HCT116 (cell line): ENCODE data around the gene SART3. TPM values are rescaled to one million over a fixed set of nuclear protein-coding genes. Genes with fewer than 3 reads are reported as not detected.

Source experiments
- ATAC-seq: fragments of 200-7000 bp; cut with Tn5 transposase; 2 replicates; pipeline ENCODE4 v1.9.1; 2020; ENCODE audit warnings: mild to moderate bottlenecking, moderate library complexity
- BruUV-seq: library from RNA; stranded (reverse); fragments of 400-500 nt; replicated peaks from 2 replicates; lab custom pipeline; 2021; lab: Mats Ljungman, UMichigan
- CTCF ChIA-PET: fragments of 300-600 bp; sonication (Branson Sonifier 250); formaldehyde crosslinking; loops from one replicate; lab custom pipeline; 2021; ENCODE audit warnings: antibody characterized with exemption; lab: Charles Lee
- POLR2A ChIA-PET: fragments of 300-600, 350-600 bp; sonication (Branson Sonifier 250); formaldehyde crosslinking; loops from one replicate; lab custom pipeline; 2021; ENCODE audit warnings: antibody characterized with exemption; lab: Charles Lee
- RAD21 ChIA-PET, 2 experiments: fragments of 300-600 bp; sonication (Branson Sonifier 250); formaldehyde crosslinking; loops; one replicate each; lab custom pipeline; 2023; ENCODE audit warnings: low total read pairs in 2 of 2; ENCODE audit not compliant: uncharacterized antibody in 2 of 2, unreplicated experiment in 2 of 2, low non-redundant PET in 1 of 2; lab: Charles Lee
- DNase-seq: peaks from one replicate; pipeline ENCODE4 v3.0.0-alpha.2; 2010; ENCODE audit warnings: low read depth, low spot score
- H2AFZ ChIP-seq: fragments of 200-600 bp; shearing (Covaris generic), sonication (generic); 2 replicates; pipeline ENCODE4 v1.6.1; 2017; ENCODE audit warnings: low read depth, mixed run types, mixed read lengths, antibody characterized with exemption, low read length; ENCODE audit not compliant: poor library complexity, severe bottlenecking
- H3K27ac ChIP-seq: 2 replicates; pipeline ENCODE4 v1.5.1; 2012; ENCODE audit warnings: low read depth, low read length
- H3K27me3 ChIP-seq: fragments of 200-600 bp; sonication (generic); 2 replicates; pipeline ENCODE4 v1.6.1; 2016; ENCODE audit warnings: mixed run types, low read length, mixed read lengths; ENCODE audit not compliant: insufficient read depth
- H3K36me3 ChIP-seq, 2 experiments: fragments of 200-500 bp in 1 of 2; fragments of 200-600 bp in 1 of 2; sonication (Bioruptor generic) in 1 of 2; sonication (generic) in 1 of 2; 2 replicates each; pipeline versions ENCODE4 v1.5.1 to v1.6.1; 2014 to 2016; ENCODE audit warnings: low read length in 2 of 2, inconsistent platforms in 1 of 2, mixed read lengths in 1 of 2, mixed run types in 1 of 2; ENCODE audit not compliant: insufficient read depth in 2 of 2, control insufficient read depth in 1 of 2
- H3K4me1 ChIP-seq, 2 experiments: fragments of 200-600 bp in 1 of 2; sonication (generic) in 1 of 2; 2 replicates each; pipeline versions ENCODE4 v1.5.1 to v1.6.1; 2012 to 2017; ENCODE audit warnings: low read length in 2 of 2, inconsistent platforms in 1 of 2, mild to moderate bottlenecking in 1 of 2, mixed read lengths in 1 of 2, mixed run types in 1 of 2, moderate library complexity in 1 of 2; ENCODE audit not compliant: insufficient read depth in 2 of 2, control insufficient read depth in 1 of 2
- H3K4me2 ChIP-seq: fragments of 200-600 bp; sonication (generic); 2 replicates; pipeline ENCODE4 v1.6.1; 2017; ENCODE audit warnings: mixed run types, low read length, mixed read lengths
- H3K4me3 ChIP-seq, 2 experiments: fragments of 200-600 bp in 1 of 2; sonication (generic) in 1 of 2; replicated peaks in 1 of 2; 2 replicates each; pipeline ENCODE4 v1.5.1; 2011 to 2016; ENCODE audit warnings: low read length in 2 of 2, control low read depth in 1 of 2, low read depth in 1 of 2, mild to moderate bottlenecking in 1 of 2, mixed read lengths in 1 of 2, mixed run types in 1 of 2
- H3K79me2 ChIP-seq: fragments of 200-600 bp; sonication (generic); 2 replicates; pipeline ENCODE4 v1.6.1; 2017; ENCODE audit warnings: mild to moderate bottlenecking, mixed run types, low read length, moderate library complexity, mixed read lengths; ENCODE audit not compliant: insufficient read depth
- H3K9ac ChIP-seq: fragments of 200-600 bp; sonication (generic); 2 replicates; pipeline ENCODE4 v1.6.1; 2016; ENCODE audit warnings: low read length, mixed read lengths
- H3K9me2 ChIP-seq: fragments of 200-600 bp; sonication (generic), shearing (Covaris generic); 2 replicates; pipeline ENCODE4 v1.6.1; 2017; ENCODE audit warnings: mixed run types, mild to moderate bottlenecking, moderate library complexity; ENCODE audit not compliant: insufficient read depth
- H3K9me3 ChIP-seq, 2 experiments: fragments of 200-500 bp in 1 of 2; fragments of 200-600 bp in 1 of 2; sonication (Bioruptor generic) in 1 of 2; sonication (generic) in 1 of 2; 2 replicates each; pipeline ENCODE4 v1.6.1; 2014 to 2017; ENCODE audit warnings: low read length in 2 of 2, mixed read lengths in 2 of 2, inconsistent platforms in 1 of 2, low read depth in 1 of 2, mild to moderate bottlenecking in 1 of 2, mixed run types in 1 of 2, moderate library complexity in 1 of 2; ENCODE audit not compliant: control insufficient read depth in 1 of 2, insufficient read depth in 1 of 2
- H4K20me1 ChIP-seq: fragments of 200-600 bp; sonication (generic), shearing (Covaris generic); 2 replicates; pipeline ENCODE4 v1.6.1; 2017; ENCODE audit warnings: mixed run types, mild to moderate bottlenecking, moderate library complexity; ENCODE audit not compliant: insufficient read depth
- CBX3 ChIP-seq: IDR thresholded peaks from 2 replicates; pipeline ENCODE4 v1.6.1; 2012; ENCODE audit warnings: low read depth
- CEBPB ChIP-seq: IDR thresholded peaks from 2 replicates; pipeline ENCODE4 v1.6.1; 2012; ENCODE audit warnings: low read depth
- EGR1 ChIP-seq: IDR thresholded peaks from 2 replicates; pipeline ENCODE4 v1.6.1; 2012; ENCODE audit warnings: low read depth
- ELF1 ChIP-seq: IDR thresholded peaks from 2 replicates; pipeline ENCODE4 v1.6.1; 2012; ENCODE audit warnings: low read depth, borderline replicate concordance
- EZH2phosphoT487 ChIP-seq: fragments of 200-600 bp; IDR thresholded peaks from 2 replicates; pipeline ENCODE4 v1.6.1; 2018; ENCODE audit warnings: antibody characterized with exemption, borderline replicate concordance
- FOSL1 ChIP-seq: IDR thresholded peaks from 2 replicates; pipeline ENCODE4 v1.6.1; 2012; ENCODE audit warnings: low read depth
- JUND ChIP-seq: IDR thresholded peaks from 2 replicates; pipeline ENCODE4 v1.6.1; 2012
- RAD21 ChIP-seq: IDR thresholded peaks from 2 replicates; pipeline ENCODE4 v1.6.1; 2012; ENCODE audit warnings: low read depth, mild to moderate bottlenecking
- SIN3A ChIP-seq: IDR thresholded peaks from 2 replicates; pipeline ENCODE4 v1.6.1; 2012; ENCODE audit warnings: low read depth
- SP1 ChIP-seq: IDR thresholded peaks from 2 replicates; pipeline ENCODE4 v1.6.1; 2012; ENCODE audit warnings: low read depth
- SRF ChIP-seq: IDR thresholded peaks from 2 replicates; pipeline ENCODE4 v1.6.1; 2012; ENCODE audit warnings: low read depth
- YY1 ChIP-seq: IDR thresholded peaks from 2 replicates; pipeline ENCODE4 v1.6.1; 2011; ENCODE audit warnings: low read length, low read depth, moderate library complexity, mild to moderate bottlenecking; ENCODE audit not compliant: insufficient replicate concordance; ENCODE audit errors: extremely low read depth
- ZFX ChIP-seq: fragments of 450-650 bp; IDR thresholded peaks from 2 replicates; pipeline ENCODE4 v1.6.1; 2017
- ZNF274 ChIP-seq: fragments of 200-500 bp; sonication (Bioruptor generic); IDR thresholded peaks from 2 replicates; pipeline ENCODE4 v1.6.1; 2014; ENCODE audit warnings: mild to moderate bottlenecking, low read depth, low read length, inconsistent platforms
- intact Hi-C: fragments of 100-400 bp; cut with micrococcal nuclease; formaldehyde crosslinking; loops from 2 replicates; pipeline ENCODE4 v1.10.0; 2022
- total RNA-seq: library from RNA; stranded (reverse); gene quantifications from one replicate; pipeline ENCODE4 v1.2.1, GENCODE V29; 2021; ENCODE audit not compliant: unreplicated experiment
- TF ChIP-seq, protein P1 (sequence below): IDR thresholded peaks from 2 replicates; pipeline ENCODE4 v1.6.1; 2012; ENCODE audit warnings: low read depth
- TF ChIP-seq, protein P2 (sequence below), 3 experiments: fragments of 200-600 bp in 1 of 3; sonication (generic) in 1 of 3; IDR thresholded peaks in 2 of 3; conservative IDR thresholded peaks in 1 of 3; 2 replicates each; pipeline ENCODE4 v1.5.1; 2012 to 2017; ENCODE audit warnings: low read depth in 2 of 3, low read length in 2 of 3, antibody characterized with exemption in 1 of 3, borderline replicate concordance in 1 of 3, control low read depth in 1 of 3, mild to moderate bottlenecking in 1 of 3, mixed read lengths in 1 of 3, mixed run types in 1 of 3, moderate library complexity in 1 of 3; ENCODE audit not compliant: insufficient read depth in 1 of 3

Gene SART3
- total RNA-seq, 1 experiment from 2014 or later: 76.1 TPM

DNA sequence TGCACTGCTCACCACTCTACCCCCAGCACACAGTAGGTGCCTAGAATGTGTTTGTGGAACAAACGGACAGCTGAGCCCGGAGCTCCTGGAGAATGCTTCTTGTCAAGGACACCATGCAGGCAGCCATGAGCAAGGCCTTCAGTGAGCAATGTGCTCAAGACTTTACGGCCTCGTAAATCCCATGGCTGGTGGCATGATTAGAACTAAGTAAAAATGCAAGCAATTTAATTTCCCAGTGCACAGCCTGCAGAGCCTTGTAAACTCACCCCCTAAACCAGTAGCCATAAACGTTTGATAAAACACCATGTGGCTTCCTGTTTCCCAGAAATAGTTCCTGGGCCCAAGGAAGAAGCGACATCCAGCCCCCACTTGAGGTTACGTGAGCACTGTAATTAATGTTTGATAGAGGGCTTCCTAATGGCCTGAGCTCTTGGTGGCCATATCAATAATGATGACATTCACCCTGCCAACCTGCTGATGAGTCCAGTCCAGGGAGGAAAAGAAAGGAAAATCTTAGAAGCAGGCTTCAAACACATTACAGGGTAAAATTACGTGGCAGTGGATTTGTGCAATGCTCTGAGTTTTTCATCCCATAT is 82.3 kb downstream of the SART3 start:
- CTCF ChIA-PET: no interaction called here
- intact Hi-C loops: no loop called here
- no peaks in the 10 kb centered on the region for H3K79me2 ChIP-seq
- peaks cover 10 to 14% of the 10 kb centered on the region in 2 experiments; a peak in 3 of 4 replicates for H3K4me1 ChIP-seq
- no peak for TF ChIP-seq SRF
- no peak for TF ChIP-seq ELF1
- no peak for TF ChIP-seq SP1
- TF ChIP-seq ZNF274: no peak
- TF ChIP-seq, protein P1, sequence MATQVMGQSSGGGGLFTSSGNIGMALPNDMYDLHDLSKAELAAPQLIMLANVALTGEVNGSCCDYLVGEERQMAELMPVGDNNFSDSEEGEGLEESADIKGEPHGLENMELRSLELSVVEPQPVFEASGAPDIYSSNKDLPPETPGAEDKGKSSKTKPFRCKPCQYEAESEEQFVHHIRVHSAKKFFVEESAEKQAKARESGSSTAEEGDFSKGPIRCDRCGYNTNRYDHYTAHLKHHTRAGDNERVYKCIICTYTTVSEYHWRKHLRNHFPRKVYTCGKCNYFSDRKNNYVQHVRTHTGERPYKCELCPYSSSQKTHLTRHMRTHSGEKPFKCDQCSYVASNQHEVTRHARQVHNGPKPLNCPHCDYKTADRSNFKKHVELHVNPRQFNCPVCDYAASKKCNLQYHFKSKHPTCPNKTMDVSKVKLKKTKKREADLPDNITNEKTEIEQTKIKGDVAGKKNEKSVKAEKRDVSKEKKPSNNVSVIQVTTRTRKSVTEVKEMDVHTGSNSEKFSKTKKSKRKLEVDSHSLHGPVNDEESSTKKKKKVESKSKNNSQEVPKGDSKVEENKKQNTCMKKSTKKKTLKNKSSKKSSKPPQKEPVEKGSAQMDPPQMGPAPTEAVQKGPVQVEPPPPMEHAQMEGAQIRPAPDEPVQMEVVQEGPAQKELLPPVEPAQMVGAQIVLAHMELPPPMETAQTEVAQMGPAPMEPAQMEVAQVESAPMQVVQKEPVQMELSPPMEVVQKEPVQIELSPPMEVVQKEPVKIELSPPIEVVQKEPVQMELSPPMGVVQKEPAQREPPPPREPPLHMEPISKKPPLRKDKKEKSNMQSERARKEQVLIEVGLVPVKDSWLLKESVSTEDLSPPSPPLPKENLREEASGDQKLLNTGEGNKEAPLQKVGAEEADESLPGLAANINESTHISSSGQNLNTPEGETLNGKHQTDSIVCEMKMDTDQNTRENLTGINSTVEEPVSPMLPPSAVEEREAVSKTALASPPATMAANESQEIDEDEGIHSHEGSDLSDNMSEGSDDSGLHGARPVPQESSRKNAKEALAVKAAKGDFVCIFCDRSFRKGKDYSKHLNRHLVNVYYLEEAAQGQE: no peak
- no peak for TF ChIP-seq EGR1
- no peak for TF ChIP-seq YY1
- TF ChIP-seq, protein P2, sequence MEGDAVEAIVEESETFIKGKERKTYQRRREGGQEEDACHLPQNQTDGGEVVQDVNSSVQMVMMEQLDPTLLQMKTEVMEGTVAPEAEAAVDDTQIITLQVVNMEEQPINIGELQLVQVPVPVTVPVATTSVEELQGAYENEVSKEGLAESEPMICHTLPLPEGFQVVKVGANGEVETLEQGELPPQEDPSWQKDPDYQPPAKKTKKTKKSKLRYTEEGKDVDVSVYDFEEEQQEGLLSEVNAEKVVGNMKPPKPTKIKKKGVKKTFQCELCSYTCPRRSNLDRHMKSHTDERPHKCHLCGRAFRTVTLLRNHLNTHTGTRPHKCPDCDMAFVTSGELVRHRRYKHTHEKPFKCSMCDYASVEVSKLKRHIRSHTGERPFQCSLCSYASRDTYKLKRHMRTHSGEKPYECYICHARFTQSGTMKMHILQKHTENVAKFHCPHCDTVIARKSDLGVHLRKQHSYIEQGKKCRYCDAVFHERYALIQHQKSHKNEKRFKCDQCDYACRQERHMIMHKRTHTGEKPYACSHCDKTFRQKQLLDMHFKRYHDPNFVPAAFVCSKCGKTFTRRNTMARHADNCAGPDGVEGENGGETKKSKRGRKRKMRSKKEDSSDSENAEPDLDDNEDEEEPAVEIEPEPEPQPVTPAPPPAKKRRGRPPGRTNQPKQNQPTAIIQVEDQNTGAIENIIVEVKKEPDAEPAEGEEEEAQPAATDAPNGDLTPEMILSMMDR (IDR thresholded peaks at IDR 0.05 in 2 of 3, conservative IDR thresholded peaks at IDR 0.05 in 1 of 3; ENCODE audit: borderline replicate concordance in 1 of 3, insufficient read depth in 1 of 3, low read depth in 2 of 3, low read length in 2 of 3): no peak
- TF ChIP-seq FOSL1: no peak
- TF ChIP-seq CBX3: no peak
- TF ChIP-seq CEBPB: no peak
- TF ChIP-seq SIN3A: no peak
- no peak for TF ChIP-seq ZFX
- TF ChIP-seq JUND: no peak
- TF ChIP-seq RAD21: no peak
- TF ChIP-seq EZH2phosphoT487: no peak
- TF ChIP-seq, all 23 proteins: peak for 0
- Histone ChIP-seq H3K9ac (no peak overlapping the region), H3K27me3 (peaks cover 13% of the 10 kb centered on the region; the same call in 1 of the 2 replicates), H3K4me2 (no peak overlapping the region), H3K27ac (no peak overlapping the region), H3K9me2 (no peaks in the 10 kb centered on the region), H3K4me3 (no peak overlapping the region), H2AFZ (no peak overlapping the region), H4K20me1 (no peaks in the 10 kb centered on the region), H3K9me3 (no peaks in the 10 kb centered on the region), H3K36me3 (no peaks in the 10 kb centered on the region)
- ChIA-PET RAD21 (no interaction called here), POLR2A (no interaction called here)
- DNase-seq (no peak), ATAC-seq (no peak)
- BruUV-seq: no TSS peak
